ENCODE data around the gene DLX6. TPM values are rescaled to one million over a fixed set of nuclear protein-coding genes. Genes with fewer than 3 reads are reported as not detected.

DLX6 gene
- total and polyA plus RNA-seq, 11 donors = 0.21 TPM; not detected in 10

DNA sequence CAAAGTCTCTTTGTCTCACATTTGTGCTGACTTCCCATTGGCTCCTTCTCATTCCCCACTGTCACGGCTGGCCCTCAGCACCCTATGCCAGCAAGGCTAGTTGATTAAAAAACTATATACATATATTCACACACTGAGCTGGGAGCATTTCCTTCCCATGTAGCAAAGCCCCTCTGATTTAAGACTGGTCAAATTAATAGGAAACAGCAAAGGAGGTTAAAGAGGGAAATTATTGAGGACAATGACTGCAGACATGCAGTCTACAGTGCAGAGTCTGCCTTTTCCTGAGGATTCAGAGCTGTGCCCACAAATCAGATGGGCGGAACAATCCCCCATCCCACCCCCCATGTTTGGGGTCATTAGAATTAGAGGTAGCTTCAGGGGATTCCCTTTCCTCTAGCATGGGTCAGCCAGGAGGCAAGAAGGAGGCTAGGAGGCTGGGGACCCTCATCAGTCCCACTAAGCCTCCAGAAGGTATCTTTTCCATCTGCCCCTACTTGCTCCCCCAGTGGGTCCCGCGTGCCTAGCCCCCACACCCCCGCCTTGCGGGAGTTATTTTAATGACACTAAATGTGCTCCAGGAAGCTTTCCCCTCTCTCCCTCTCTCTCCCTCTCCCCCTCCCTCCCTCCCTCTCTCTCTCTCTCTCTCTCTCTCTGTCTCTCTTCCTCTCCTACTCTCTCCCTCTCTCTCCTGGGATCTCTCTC, 9.8 kb upstream of the DLX6 start:
- 1 to 3% (median 2%) methylated on average over 6 of the region's 6 CpGs for WGBS, 4 donors
- Histone ChIP-seq H3K27ac (no peak overlapping the region), H3K4me3 (no peak overlapping the region), H3K36me3 (no peaks in the 10 kb centered on the region), H3K27me3 (peaks cover 71 to 100% (median 94%) of the 10 kb centered on the region in 9 donors), H3K4me1 (peaks cover 0 to 17% (median 0%) of the 10 kb centered on the region in 12 donors), H3K9me3 (no peaks in the 10 kb centered on the region)
- intact Hi-C loops (cut with DNase I) = no loop called here
- DNase-seq (no peak), ATAC-seq (no peak)
- TF ChIP-seq CTCF (IDR thresholded peaks at IDR 0.05) (no peak), POLR2A (IDR thresholded peaks at IDR 0.05) (no peak)

DNA sequence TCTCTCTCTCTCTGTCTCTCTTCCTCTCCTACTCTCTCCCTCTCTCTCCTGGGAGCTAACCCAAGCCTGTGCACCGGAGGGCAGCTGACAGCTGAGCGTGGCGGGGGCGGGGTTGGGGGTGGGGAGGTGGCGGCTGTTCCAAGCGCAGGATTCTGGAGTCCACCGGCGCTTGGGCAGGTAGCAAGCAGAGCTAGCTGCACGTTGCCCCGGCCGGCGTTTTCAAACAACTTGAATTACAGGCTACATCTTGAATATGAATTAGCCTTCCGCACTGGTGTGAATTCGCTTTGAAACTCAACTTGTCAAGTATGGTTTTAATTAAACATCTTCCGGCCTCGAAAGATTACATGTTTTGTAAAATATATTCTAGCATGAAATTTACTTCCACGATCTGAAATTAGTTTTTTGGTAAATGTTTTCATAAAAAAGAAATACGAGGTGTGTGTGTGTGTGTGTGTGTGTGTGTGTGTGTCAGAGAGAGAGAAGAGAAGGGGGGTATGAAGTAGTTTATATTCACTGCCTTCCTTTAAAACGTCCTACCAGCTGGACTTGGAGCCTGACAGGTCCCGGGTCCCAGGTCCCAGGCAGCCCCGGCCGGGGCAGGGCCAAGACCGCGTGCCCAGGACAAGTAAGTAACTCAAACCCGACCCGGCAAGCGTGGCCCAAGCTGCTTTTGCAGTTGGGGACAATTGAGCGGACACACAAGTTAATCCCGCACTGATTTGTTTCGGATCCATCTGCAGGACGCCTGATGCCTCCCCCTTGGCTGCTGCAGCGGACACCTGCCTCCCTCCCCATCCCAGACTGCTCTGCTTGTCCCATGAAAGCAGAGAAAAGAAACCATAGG, 9.0 kb upstream of the DLX6 start:
- H3K4me1 ChIP-seq = peaks cover 0 to 17% (median 0%) of the 10 kb centered on the region in 12 donors
- no peak overlapping the region for H3K27ac ChIP-seq
- H3K27me3 ChIP-seq = peaks cover 73 to 100% (median 94%) of the 10 kb centered on the region in 9 donors
- H3K36me3 ChIP-seq = no peaks in the 10 kb centered on the region
- intact Hi-C loops (cut with DNase I) = no loop called here
- H3K9me3 ChIP-seq = no peaks in the 10 kb centered on the region
- TF ChIP-seq POLR2A (IDR thresholded peaks at IDR 0.05) (no peak), CTCF (IDR thresholded peaks at IDR 0.05) (no peak)
- H3K4me3 ChIP-seq = no peak overlapping the region
- WGBS, 4 donors = 2% methylated on average over 31 to 32 of the region's 32 CpGs
- no peak for DNase-seq
- no peak for ATAC-seq

DNA sequence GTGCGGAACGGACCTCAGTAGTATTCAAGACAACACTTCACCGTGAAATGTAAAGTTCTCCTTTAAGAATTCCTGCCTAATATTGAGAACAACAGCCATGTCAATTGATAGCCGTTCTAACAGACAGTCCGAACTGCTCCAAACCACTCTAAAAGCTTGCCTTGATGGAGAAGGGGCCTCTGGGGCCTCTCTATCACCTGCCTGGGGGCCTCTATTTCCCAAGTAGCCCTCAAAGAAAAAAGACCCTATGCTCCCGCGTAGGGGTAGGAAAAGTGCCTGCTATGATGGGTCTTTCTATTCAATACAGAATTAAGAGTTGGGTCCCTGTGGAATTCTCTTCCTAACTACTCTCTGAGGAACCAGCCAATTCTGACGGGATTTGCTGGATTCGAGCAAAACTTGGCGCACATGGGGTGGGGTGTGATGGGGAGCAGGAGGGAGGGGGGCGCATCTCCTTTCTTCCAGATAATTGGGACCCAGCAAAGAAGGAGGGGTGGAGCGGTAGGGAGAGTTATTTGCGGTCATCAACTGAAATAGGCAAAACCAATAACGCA, 8.3 kb upstream of the DLX6 start:
- no peak overlapping the region for H3K4me3 ChIP-seq
- H3K36me3 ChIP-seq = no peaks in the 10 kb centered on the region
- intact Hi-C loops (cut with DNase I) = no loop called here
- WGBS, 4 donors = 2 to 6% (median 4%) methylated on average over 14 of the region's 14 CpGs
- no peak for TF ChIP-seq CTCF (IDR thresholded peaks at IDR 0.05)
- TF ChIP-seq POLR2A (IDR thresholded peaks at IDR 0.05) = no peak
- H3K27me3 ChIP-seq = peaks cover 76 to 100% (median 94%) of the 10 kb centered on the region in 9 donors
- ATAC-seq (no peak), DNase-seq (no peak)
- no peak overlapping the region for H3K27ac ChIP-seq
- no peaks in the 10 kb centered on the region for H3K9me3 ChIP-seq
- peaks cover 0 to 16% (median 0%) of the 10 kb centered on the region in 12 donors for H3K4me1 ChIP-seq

DNA sequence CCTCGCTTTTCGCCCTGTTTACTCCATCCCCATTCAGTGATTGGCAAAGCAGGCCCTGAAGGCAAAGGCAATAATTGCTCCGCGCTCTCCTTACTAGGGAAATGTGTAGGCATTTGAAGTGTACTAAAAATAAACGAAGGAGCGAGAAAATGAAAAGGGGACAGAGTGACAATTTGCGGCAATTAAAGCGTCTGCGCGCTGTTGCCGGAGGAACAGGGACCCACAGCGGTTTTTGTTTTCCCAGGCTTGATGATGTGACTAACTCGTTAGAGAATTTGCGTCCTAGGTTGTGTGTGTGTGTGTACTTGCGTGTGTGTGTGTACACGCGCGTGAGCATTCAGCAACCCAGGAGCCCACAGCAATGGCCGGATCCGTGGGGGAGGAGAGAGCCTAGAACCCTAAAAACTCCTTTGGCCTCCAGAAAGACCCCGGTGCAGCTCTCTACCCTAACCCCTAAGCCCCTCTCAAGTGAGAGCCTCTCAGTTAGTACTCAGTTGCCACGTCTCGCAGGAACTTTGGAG, 7.8 kb upstream of the DLX6 start:
- Histone ChIP-seq H3K4me3 (no peak overlapping the region), H3K27ac (no peak overlapping the region), H3K36me3 (no peaks in the 10 kb centered on the region), H3K27me3 (peaks cover 75 to 100% (median 94%) of the 10 kb centered on the region in 9 donors), H3K4me1 (peaks cover 0 to 10% (median 0%) of the 10 kb centered on the region in 12 donors), H3K9me3 (no peaks in the 10 kb centered on the region)
- no peak for ATAC-seq
- intact Hi-C loops (cut with DNase I) = no loop called here
- TF ChIP-seq POLR2A (IDR thresholded peaks at IDR 0.05) (no peak), CTCF (IDR thresholded peaks at IDR 0.05) (no peak)
- 4 to 7% (median 5%) methylated on average over 20 to 23 of the region's 23 CpGs for WGBS, 4 donors
- DNase-seq = no peak
